ENCODE measurements around the gene KIF5B.
"Not testable (repeated sequence)": the region's sequence is repeated elsewhere in the genome, so short reads cannot be mapped to it uniquely, and the experiment has no call there.

KIF5B gene

DNA sequence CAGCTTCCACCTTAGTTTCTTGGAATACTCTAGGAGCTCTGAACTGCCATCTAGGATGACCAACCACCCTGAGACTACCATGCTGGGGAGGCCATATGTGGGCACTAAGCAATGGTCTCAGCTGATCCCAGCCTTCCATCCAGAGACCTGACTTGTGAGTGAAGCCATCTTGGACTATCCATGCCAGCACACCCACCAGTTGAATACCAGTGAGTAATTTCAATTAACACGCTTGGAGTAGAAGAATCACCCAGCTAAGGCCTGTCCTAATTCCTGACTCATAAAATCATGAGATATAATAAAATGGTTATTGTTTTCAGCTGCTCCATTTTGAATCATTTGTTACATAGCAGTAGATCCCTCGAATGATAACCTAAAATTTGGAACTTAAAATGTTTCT, 5.2 kb upstream of the KIF5B start:
- DNase-seq (ENCODE audit: low read depth, low spot score), result no peak
- no peak overlapping the region for H3K27ac ChIP-seq

- no peak overlapping the region for H3K27ac ChIP-seq
- DNase-seq (ENCODE audit: low read depth, low spot score), result no peak
Observed at GRCh38 chr10:32060347-32060746, 4.1 kb upstream of the KIF5B start.

DNA sequence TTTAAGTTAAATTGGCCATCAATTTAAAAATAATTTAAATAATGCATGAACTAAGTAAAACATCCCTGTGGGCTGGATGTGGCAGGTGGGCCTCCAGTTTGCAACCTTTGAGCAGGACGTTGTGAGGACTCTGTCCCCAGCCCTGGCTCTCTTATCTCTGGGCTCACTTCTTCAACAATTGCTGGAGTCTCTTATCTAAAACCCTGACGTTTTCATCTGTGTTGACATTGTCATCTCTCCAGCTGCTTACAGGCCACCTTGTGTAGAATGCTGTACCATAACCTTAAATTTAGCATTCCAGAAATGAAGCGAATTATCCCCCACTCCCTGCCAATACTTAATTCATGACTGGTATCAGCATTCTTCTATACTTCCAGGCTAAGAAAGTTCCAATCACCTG, 3.2 kb upstream of the KIF5B start:
- no peak for DNase-seq (ENCODE audit: low read depth, low spot score)
- no peak overlapping the region for H3K27ac ChIP-seq

- DNase-seq (ENCODE audit: low read depth, low spot score), result no peak
- H3K27ac ChIP-seq, result no peak overlapping the region
Observed at GRCh38 chr10:32057036-32057372, 779 bp upstream of the KIF5B start.

DNA sequence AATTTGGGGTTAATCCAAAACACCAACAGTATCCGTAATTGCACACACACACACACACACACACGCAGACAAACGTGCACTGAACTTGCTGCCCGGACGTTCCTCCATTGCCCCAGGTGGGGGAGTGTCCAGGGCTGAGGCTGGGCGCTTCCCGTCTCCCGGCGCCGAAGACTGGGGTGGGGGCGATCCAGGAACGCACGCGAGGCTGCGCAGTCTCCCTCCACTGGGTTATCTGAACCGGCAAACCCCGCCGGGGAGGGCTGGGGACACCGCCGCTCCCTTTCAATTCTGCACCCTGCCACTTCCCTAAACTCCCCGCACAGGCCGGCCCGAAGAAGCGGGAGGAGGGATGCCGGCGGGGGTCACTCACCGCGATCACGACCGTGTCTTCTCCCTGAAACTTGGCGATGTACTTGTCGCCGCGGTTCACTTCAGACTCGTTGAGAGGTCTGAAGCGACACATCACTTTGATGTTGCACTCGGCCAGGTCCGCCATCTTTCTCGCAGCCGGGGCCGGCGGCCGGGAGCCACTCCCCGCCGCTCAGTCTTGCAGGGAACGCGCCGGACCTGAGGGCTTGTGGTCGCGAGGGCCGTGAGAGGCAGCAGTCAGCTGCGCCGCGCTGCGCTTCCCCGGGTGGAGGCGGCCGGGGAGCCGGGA, 618 bp downstream of the KIF5B start:
- DNase-seq (ENCODE audit: low read depth, low spot score), result no peak
- peak overlapping the region; percentile 87 for H3K27ac ChIP-seq

DNA sequence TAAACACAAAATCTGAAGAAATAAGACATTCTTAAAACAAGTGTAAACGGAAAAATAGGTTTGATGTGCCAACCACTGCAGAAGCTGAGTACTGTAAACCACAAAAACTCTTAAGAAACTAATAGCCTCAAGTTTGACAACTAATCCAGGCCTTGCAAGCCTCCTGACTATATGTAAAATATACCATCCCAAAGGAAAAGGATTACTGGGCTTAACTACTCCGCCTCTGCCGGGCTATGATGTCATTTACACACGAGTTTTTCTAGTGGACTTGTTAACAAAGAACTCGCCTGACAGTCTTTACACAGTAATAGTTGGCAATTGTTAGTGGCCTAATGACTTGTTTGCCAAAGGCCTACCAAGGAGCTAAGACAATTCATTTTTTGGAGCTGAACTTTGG, 2.1 kb downstream of the KIF5B start:
- peak overlapping the region; percentile 87 for H3K27ac ChIP-seq
- DNase-seq (ENCODE audit: low read depth, low spot score), result no peak

DNA sequence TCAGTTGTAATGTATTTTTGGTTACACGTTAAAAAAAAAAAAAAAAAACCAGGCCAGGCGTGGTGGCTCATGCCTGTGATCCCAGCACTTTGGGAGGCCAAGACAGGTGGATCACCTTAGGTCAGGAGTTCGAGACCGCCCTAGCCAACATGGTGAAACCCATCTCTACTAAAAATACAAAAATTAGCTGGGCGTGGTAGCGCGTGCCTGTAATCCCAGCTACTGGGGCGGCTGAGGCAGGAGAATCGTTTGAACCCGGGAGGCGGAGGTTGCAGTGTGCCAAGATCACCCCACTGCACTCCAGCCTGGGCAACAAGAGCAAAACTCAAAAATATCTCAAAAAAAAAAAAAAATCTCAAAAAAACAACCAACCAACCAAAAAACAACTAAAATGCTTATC, 2.8 kb downstream of the KIF5B start:
- H3K27ac ChIP-seq; DNase-seq (ENCODE audit: low read depth, low spot score): not testable (repeated sequence)

- no peak overlapping the region for H3K27ac ChIP-seq
- DNase-seq (ENCODE audit: low read depth, low spot score), result no peak
Observed at GRCh38 chr10:32051926-32052325, 4.3 kb downstream of the KIF5B start.

GRCh38 chr10:32050177-32050576, 6.0 kb downstream of the KIF5B start:
- H3K27ac ChIP-seq, result no peak overlapping the region
- no peak for DNase-seq (ENCODE audit: low read depth, low spot score)

DNA sequence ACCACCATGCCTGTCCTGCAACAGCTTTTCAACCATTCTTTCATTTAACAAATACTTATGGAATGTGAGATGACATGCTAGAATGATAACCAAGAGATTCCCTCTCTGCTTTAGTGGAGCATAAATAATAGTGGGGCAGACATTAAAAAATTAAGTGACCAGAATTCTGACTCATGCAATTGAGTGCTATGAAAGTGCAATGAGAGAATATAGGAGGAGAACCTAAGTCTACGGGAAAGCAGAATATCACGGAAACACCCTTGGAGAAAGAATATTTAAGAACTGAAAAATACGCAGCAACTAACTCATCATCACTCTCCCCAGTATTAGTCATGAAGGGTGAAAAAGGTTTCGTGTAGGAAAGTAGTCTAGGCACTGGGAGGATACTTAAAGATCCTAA, 7.1 kb downstream of the KIF5B start:
- H3K27ac ChIP-seq, result no peak overlapping the region
- no peak for DNase-seq (ENCODE audit: low read depth, low spot score)

- no peak overlapping the region for H3K27ac ChIP-seq
- no peak for DNase-seq (ENCODE audit: low read depth, low spot score)
Observed at GRCh38 chr10:32048282-32048681, 7.9 kb downstream of the KIF5B start.

DNA sequence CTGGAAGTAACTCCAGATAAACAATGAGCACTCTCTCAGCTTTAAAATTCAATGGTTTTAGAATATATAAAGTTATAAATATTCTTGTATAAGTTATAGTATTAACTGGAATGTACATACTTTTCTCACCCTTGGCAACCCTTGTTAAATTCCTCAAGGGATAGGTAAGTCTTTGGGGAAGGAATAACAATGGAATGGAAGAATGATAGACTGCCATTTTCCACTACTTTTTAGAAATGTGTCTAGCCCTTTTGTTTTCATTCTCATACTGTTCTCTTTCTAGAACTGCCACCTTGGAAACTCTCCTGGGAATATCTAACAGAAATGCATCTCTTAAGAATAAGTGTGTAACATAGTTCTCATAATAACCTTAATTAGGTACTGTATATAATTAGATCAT, 8.3 kb downstream of the KIF5B start:
- DNase-seq (ENCODE audit: low read depth, low spot score), result no peak
- no peak overlapping the region for H3K27ac ChIP-seq

DNA sequence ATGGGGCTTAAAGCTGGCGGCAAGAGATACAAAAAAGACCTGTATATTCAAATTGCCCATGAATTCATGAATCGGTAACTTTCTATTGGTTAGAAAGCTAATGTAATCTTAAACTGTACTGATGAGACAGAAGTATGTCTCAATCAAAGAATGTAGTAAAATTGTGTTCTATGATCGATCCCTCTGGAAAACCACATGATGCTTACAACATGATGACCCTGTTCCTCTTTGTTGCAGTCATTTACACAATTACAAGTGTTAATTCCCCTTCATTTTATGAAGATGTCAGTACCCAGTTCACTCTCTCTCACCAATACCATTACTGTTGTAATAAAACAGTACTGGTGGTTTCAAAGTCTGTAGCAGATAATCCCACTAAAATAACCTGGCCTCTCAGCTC, 10.1 kb downstream of the KIF5B start:
- H3K27ac ChIP-seq, result no peak overlapping the region
- DNase-seq (ENCODE audit: low read depth, low spot score), result no peak

DNA sequence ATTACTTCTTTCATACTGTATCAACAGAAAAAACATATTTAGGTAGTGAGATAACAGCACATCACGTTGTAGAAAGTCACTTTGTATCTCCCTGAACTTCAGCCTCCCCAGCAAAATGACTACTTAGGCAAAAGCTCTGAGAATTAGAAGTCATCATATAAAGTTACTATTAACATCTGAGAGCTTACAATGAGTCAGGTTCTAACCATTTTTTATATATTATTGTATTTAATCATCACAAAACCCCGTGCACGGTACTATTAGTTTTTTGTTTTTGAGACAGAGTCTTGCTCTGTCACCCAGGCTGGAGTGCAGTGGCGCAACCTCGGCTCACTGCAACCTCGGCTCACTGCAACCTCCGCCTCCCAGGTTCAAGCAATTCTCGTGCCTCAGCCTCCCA, 13.5 kb downstream of the KIF5B start:
- H3K27ac ChIP-seq; DNase-seq (ENCODE audit: low read depth, low spot score): not testable (repeated sequence)

GRCh38 chr10:32041290-32042028, 14.8 kb downstream of the KIF5B start:
- no peak overlapping the region for H3K27ac ChIP-seq
- DNase-seq (ENCODE audit: low read depth, low spot score), result no peak

- no peak overlapping the region for H3K27ac ChIP-seq
- DNase-seq (ENCODE audit: low read depth, low spot score), result no peak
Observed at GRCh38 chr10:32039734-32040133, 16.5 kb downstream of the KIF5B start.

DNA sequence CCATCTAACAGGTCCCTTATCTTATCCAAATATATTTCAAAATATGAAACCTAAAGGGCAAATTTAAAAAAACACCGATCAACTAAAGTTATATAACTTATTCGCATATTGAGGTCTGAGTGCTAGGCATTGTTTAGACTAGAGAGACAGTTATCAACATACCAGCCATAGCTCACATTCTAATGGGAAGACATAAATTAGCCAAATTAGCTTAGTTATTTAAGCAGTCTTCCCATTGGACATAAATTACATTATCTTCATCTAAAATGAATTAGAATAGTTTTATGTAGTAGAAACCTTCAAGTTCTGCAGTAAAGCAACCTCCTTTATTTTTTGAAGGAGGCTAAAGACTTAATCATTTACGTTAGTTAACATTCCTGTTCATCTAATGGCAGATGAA, 17.4 kb downstream of the KIF5B start:
- no peak overlapping the region for H3K27ac ChIP-seq
- no peak for DNase-seq (ENCODE audit: low read depth, low spot score)

DNA sequence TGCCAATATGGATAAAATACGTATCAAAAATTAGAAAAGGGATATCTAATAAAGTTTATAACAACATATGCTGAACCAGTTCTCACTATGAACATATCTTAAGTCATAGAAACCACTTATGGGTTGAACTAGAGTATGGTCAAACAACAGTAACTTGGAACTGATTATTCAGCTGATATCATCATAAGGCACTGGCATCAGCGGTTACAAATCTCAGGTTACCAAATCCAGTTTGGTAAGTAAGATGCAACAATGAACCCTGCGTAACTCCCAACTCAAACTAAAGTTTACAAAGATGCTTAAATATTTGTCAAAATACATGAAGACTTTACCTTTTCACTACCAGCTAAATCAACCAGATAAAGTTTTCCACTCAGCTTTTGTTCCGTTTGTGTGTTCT, 19.3 kb downstream of the KIF5B start:
- DNase-seq (ENCODE audit: low read depth, low spot score), result no peak
- no peak overlapping the region for H3K27ac ChIP-seq

DNA sequence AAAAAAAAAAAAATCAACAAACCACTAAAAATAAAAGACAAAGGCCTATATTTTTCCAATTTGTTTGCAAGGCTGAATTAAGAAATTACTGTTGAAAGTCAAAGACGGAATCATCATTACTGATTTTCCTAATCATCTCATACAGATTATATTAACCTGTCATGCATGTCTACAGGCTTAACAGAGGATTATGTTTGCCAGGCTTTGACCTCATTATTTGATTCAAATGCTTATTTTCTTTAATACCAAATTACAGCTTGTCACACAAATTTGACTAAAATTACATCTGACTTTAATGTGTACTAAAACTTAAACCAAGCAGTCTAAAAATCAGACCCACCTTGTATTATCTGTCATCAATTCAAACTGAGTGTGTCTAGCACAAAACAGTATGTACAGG, 21.2 kb downstream of the KIF5B start:
- H3K27ac ChIP-seq, result no peak overlapping the region
- no peak for DNase-seq (ENCODE audit: low read depth, low spot score)

DNA sequence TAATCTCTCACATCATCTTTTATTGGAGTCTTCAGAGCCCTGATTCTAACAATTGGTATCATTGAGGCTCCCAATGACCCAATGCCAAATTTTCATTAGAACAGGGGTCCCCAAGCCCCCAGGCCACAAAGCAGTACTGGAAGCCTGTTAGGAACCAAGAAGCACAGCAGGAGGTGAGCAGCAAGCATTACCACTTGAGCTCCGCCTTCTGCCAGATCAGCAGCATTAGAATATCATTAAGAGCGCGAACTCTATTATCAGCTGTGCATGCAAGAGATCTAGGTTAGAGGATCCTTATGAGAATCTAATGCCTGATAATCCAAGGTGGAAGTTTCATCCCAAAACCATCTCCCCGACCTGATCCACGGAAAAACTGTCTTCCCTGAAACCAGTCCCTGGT, 23.1 kb downstream of the KIF5B start:
- no peak overlapping the region for H3K27ac ChIP-seq
- DNase-seq (ENCODE audit: low read depth, low spot score), result no peak

DNA sequence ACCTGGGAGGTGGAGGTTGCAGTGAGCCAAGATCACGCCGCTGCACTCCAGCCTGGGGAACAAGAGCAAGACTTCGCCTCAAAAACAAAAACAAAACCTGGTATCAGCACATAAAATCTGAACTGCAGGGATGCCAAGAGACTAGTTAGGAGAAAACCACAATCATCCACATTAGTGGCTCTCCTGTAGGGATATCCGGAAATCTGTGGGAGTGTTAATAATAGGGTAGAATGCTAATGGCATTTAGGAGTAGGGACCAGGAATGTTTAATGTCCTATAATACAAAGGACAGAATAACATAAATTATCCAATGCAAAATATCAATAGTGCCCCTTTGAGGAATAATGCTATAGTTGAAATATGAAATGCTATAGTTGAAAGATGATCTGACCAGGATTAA, 24.3 kb downstream of the KIF5B start:
- DNase-seq (ENCODE audit: low read depth, low spot score), result no peak
- H3K27ac ChIP-seq, result no peak overlapping the region

GRCh38 chr10:32031424-32031823, 24.8 kb downstream of the KIF5B start:
- no peak for DNase-seq (ENCODE audit: low read depth, low spot score)
- no peak overlapping the region for H3K27ac ChIP-seq
